ENCODE results near the gene RASGEF1C. TPM values are rescaled to one million over a fixed set of nuclear protein-coding genes. Genes with fewer than 3 reads are reported as not detected.

RASGEF1C gene
- total RNA-seq, 1 donor from 2014 or later, result not detected

DNA sequence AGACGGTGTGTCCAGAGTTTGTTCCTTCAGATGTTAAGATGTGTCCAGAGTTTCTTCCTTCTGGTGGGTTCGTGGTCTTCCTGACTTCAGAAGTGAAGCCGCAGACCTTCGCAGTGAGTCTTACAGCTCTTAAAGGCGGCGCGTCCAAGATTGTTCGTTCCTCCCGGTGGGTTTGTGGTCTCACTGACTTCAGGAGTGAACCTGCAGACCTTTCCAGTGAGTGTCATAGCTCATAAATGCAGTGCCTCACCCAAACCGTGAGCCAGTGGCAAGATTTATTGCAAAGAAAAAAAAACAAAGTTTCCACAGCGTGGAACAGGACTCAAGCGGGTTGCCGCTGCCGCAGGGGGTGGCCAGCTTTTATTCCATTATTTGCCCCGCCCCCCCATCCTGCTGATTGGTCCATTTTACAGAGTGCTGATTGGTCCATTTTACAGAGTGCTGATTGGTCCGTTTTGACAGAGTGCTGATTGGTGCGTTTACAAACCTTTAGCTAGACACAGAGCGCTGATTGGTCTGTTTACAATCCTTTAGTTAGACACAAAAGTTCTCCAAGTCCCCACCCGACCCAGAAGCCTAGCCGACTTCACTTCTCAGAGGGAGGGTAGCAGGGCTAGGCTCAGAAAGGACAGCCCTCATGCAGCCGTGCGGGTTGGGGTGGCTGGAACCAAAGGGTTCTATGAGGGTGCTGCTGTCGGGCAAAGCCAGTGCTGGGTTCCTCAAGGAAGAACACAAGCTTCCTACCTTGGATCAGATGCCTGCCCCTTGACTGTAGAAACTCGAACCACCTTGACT, 128.3 kb downstream of the RASGEF1C start:
- no peak for DNase-seq

DNA sequence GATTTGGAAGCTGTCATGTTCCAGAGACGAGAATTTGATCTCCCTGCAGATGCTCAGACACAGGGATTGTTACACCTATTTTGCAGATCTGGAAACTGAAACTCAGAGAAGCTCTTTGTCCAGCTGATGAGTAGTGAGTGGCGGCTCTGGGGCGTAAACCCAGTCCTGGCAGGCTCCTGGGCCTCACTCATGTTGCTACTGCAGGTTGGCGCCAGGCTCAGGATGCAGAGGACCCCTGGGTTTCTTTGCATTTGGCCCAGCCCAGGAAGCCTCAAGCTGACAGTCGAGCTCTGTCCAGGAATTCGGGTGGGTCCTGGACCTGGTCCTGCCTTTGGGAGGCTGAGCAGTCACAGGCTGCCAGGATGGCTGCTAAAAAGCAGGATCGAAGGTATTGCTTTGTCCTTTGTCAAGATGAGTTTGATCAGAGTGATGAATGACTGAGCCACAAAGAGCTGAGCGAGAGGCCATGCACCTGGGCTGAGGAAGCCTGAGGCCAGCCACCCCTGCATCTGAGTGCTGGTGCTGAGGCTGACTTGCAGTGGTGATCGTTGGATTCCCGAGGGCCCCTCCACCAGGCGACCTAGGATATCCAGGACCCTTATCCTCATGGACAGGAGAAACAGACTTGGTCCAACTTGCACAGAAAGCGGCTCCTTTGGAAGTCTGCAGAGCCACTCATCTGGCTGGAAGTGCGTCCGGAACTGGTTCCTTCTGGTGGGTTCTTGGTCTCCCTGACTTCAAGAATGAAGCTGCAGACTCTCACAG, 129.1 kb downstream of the RASGEF1C start:
- DNase-seq, result no peak

DNA sequence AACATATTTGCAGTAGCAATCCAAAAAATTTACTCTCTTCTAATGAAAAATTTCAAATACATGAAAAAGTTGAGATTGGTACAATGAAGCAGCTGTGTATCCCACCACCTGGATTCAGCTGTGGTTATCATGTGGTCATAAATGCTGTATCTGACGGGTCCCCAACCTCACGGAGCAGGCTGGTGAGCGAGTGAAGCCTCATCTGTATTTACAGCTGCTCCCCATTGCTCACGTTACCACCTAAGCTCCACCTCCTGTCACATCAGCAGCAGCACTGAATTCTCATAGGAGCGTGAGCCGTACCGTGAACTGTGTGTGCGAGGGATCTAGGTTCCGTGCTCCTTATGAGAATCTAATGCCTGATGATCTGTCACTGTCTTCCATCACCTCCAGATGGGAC, 130.7 kb downstream of the RASGEF1C start:
- no peak for DNase-seq

DNA sequence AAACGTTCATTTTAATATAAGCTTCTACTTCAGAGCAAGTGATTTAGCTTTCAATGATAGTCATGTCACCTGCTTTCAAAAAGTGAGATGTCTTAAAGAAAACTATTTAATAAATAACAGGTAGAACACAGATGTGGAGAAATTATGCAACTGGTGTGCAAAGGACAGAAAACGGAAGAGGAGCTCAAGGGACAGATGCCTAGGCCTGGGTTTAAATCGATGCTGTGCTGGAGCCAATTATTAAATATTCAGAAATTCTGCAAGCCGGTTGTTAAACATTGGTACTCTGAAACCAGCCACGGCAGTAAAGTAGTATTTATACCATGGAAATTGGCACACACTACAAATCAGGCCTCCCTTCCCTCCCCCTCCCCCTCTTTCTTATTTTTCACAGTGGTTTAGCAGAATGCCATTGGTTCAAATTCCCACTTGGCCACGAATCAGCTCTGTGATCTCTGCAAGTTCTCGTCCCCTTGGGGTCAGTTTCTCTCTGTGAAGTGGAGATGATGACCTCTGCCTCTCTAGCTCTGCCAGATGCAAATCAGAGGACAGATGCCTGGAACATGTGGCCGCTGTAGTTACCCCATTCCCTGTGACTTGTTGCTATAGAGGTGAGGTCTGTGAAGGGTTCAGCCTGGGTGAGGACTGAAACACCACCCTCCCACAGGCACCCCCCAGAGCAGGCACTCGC, 131.3 kb downstream of the RASGEF1C start:
- no peak for DNase-seq

DNA sequence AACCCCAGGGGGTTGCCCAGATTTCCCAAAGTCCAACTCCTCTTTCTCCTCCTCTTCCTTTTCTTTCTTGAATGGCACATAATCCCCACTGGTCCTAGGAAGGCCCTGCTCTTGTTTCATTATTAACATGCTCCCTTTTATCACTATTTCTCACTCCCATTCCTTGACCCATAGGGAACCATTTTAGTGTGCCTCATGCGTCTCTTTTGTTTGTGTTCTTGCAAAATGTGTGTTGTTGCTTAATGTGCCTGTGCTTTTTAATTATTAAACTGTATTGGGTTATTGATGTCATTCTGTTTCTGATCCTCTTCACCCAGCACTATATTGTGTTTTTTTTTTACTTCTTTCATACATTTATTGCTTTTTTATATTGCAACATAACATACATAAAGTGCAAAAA, 133.3 kb downstream of the RASGEF1C start:
- DNase-seq, result no peak

DNA sequence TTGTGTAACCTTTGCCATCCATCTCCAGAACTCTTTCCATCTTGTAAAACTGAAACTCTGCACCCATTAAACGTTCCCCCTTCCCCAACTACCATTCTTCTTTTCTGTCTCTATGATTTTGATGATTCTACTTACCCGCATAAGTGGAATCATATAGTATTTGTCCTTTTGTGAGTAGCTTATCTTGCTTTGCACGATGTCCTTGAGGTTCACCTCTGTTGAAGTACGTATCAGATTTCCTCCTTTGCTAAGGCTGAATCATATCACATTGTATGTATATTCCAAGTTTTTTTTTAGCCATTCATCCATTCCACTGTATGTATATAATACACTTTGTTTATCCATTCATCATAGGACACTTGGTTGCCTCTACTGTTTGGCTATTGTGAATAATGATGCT, 134.5 kb downstream of the RASGEF1C start:
- DNase-seq, result no peak

DNA sequence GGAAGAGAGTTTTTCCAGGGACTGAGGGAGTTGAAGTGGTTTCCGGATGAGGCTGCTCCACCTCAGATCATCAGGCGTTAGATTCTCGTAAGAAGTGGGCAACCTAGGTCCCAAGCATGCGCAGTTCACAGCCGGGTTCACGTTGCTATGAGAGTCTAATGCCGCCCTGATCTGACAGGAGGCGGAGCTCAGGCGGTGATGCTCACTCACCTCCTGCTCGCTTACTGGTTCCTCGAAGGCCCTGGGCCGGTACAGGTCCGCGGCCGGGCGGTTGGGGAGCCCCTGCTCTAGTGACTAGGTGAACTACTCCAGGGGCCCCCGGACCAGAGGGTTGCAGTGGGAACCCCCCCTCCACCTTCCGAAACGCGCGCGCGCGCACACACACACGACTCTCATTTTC, 136.5 kb downstream of the RASGEF1C start:
- no peak for DNase-seq

DNA sequence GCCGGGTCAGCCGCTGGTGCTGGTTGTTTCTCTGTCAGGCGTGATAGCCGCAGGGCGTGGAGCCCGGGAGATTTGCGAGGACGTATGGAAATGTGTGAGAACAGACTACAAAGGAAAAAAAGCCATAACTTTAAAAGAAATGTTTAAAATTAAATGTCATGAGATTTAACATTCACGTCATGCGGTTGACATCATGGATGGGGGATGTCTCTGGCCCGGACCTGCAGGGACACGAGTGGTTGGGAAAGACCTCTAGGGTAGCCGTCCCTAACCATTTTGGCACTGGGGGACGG, 136.8 kb downstream of the RASGEF1C start:
- DNase-seq, result no peak

DNA sequence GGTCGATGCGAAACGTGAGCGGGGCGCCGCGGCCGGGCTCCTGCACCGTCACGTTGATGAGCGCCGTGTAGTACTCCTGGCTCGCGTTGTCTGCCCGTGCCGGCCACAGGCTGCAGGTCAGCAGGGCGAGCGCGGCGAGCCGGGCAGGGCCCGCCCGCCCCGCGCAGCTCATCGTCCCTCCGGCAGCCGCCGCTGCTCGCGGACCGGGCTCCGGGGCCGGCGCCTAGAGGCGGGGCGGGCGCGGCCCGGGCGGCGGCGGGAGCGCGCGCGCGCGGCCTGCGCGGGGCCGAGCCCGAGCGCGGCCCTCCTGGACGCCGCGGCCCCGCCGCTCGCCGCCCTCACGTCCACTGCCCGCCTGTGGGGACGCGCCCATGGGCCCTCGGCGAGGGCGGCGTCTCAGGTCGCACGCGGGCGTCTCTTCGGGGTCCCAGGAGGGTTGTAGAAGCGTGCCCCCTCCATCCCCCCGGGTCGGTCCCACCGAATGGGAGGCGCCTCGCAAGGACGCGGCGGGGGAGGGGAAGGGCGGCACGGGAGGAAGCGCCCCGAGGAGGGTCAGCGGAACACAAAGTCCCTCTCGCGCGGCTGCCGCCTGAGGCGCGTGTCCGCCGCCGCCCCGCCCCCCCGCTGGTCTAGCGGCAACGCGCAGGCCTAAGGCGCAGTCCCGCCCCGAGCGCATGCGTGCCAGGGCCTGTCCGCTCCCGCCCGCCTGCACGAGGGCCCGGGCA, 137.3 kb downstream of the RASGEF1C start, which contains the start of gene RNF130:
RNF130 (minus strand) TSS at position 229 of the 725 bp plus-strand sequence; CDS start at position 172, 57 bp downstream.
- peak; percentile 97 for DNase-seq

DNA sequence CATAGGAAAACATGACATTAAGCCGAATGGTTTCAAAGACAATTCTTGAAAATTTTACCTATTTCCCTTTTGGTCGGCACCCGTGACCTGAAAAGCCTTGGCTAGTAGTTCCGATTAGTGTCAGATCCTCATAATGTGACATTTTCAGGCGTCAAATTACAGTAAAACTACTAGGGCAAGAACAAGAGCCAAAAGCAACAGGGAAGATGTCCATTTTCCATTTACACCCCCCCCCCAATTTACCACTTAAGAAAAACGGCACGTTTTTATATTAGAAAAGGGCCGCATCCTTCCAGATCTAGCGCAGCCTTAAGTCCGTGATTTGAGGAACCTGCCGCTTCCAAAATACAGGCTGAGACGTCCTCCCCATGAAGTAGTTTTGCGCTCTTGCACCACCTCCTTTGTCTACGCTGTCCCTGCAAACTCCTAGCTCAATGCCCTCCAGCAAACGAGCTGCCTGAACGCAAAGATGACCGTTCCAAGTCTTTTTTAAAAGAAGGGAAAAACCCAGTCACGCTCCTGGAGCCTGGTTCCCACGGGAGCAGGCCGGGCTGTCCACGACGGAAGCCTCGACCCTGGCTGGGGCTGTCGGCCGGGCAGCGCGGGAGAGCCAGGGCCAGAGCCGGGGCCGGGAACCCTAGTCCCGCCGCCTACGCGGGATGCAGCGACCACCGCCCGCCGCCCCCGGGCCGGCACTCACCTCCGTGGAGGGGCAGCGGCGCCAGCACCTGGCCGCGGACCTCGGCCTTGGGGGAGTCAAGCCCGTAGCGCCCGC, 138.1 kb downstream of the RASGEF1C start:
- peak; percentile 60 for DNase-seq

DNA sequence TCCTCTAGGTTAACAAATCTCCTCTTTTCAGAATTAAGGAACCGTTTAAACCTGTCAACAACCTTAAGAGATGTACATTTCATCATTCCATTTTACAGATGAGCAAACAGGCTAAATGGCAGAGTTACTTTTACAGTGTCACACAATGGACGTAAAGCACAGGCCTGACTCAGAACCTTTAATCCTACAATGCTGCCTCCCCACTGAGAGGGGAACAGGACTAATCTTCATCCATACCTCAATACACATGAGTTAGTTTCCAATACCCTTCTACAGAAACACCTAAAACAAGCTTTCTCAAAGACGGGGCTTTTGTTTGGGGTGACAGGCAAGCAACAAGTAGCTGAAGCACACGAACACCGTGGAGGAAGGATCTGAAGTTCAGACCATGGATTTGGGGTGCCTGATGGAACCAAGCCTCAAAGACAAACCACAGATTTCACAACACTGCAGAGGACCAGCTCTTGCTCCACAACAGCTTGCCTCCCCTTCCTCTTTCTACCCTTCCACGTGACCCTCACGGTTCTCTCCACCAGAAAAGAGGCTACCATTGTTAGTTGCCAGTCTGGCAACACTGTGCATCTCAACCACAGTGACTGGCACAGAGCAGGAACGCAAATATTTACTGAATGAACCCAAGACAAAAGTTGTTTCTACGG, 139.3 kb downstream of the RASGEF1C start:
- no peak for DNase-seq

DNA sequence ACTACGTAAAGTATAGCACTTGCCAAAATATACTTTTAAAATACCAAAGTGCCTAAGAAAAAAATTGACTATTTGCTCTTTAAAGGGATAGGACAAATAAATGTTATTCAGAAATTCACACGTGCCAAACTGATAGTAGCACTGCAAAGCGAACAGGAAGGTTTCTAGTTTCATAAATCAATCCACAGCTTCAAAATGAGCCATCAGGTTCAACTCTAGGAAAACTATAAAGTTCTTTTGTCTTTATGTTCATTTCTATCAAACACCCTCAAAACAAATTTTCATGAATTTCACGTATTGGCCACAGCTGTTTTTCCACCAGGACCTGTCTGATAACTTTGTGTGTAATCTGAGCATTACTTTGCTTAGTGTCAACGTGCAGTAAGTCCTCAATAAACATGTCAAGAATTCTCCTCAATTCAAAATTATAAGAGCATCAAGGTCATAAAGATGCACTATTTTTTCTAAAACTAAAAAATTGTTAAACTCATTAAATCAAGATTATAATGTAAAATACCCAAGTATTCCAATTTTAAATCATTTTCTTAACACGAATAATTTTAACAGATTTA, 140.4 kb downstream of the RASGEF1C start:
- no peak for DNase-seq

DNA sequence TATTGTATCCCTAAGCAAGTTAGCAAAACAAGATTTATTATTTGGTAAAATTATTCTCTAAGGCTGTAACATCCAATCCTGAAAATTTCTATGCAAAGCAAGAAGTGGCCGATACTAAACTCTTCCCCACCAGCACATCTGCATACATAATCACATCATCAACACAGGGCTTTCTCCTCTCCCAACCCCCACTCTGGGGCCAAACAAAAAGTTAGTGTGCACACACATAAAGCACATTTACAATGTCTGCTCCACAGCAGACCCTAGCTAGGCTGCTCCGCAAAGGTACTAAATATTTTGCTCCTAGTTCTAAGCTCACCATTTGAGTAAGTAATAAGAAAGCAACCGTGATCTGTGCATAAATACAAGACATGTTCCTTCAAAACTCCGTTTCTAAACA, 141.0 kb downstream of the RASGEF1C start:
- no peak for DNase-seq

DNA sequence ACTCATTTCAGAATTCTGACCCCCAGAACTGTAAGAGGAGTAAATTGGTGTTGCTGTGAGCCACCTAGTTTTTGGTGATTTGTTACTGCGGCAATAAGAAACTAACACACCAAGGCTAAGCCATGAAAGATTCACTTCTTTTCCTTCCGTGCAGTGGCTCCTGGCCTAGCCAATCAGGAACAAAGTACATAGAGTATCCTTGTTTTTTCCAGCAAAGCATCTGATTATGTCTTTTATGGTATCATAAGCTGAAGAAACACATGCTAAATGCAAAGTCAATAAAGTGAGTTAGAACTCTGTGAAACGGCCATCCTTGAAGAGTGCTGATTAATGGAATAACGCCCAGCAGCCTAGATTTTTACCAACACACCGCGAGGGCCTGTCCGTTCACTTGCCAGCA, 148.8 kb downstream of the RASGEF1C start:
- DNase-seq, result no peak

DNA sequence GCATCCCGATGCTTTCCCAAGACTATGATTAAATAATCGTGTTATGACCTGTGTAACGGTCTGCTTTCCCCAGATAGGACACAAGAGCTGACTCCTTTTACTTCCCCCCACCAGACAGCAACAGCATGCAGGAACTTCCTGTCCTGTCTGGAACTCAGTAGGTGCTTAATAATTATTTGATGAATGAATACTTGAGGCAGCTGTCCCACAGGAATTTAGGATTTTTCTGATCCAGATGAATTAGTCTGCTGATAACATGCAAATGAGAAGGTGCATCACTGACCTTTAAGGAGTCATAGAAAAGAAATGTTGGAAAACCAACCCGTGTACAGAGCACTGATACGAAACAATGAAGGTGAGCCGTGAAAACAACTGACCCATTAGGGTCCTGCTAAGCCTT, 149.7 kb downstream of the RASGEF1C start:
- no peak for DNase-seq

DNA sequence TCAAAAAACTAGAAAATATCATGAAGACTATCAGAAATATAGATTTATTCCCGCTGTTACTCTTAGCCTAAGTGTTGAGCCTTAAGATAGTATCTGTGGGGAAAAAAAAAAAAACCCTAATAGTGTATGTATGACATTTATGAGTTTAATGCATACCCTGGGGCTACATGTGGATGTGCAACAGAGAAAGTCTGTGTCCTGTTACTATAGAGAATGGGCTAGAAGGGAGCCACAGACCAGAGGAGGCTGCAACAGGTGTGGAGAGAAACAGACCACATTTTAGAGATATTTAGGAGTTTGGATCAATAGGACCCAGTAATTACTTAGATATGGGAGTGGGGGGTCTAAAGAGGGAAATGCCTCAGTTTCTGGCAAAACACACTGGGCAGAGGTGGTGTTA, 152.9 kb downstream of the RASGEF1C start:
- DNase-seq, result no peak

DNA sequence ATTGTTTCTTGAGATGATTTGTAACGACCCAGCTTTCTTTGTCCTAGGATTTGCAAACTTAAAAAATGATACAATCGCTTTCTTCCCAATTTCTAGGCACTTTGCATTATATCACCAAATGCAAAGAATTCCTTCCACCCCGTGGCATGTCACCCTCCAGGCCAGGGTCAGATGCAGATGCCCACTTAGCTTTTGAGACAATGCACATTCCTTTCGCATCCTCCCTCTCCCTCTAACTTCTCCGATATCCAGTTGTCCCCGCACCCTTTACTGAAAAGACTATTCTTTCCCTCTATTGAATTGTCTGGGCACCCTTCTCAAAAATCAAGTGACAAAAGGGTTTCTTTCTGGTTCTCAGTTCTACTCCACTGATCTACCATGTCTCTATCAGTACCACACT, 154.8 kb downstream of the RASGEF1C start:
- no peak for DNase-seq

DNA sequence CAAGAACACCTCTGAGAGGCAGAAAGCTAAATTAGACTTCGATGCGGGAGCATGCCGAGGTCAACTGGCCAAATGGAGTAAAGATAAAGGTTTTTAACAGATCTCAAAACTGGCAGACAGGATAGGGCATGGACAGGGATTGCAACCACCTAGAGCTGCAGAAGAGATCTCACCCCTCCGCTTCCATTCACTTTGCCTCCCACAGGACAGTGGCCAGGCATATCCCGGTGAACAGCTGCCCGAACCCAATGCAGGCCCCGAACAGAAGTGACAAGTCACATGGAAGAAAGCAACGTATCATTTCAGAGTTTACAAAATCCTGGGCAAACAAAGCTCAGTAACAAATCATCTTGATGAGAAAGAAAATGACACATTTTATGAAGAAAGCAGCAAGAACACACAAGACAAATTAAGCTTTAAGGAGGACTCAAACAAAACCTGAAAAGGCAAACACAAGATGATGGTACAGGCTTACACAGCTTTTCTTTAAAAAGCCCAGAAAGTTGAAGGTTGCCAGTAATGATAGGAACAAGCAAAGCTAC, 155.9 kb downstream of the RASGEF1C start:
- no peak for DNase-seq

DNA sequence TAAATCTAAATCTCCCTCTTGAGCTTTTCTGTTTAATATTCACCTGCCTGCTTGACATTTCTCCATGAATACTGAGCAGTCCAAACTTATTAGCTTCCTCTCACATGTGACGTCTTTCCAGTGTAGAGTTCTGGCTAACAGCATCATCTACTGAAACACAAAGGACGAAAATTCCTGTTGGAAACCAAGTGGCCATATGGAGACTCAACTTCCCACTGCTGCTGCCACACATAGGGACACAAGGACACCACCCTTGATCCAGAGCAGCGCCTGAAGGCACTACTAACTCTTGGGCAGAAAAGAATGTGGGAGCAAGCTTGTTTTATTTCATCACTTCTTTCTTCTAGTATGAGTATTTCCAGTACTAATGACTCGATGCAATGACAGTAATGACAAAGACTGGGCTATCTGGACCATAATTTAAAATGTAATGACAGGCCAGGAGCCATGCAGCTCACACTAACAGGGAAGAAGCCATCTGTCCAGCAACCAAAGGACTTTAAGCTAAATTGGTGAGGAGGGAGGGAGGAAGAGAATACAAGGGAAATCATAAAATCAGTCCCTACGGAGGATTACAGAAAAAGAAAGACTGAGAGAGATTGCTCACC, 156.7 kb downstream of the RASGEF1C start:
- no peak for DNase-seq
